PFSK-1 (cell line): ENCODE data around the gene STARD4.

Experiments
- FOXP2 ChIP-seq: optimal IDR thresholded peaks from 2 replicates; pipeline ENCODE3; 2011; ENCODE audit warnings: borderline replicate concordance, control low read depth, inconsistent platforms; ENCODE audit not compliant: insufficient read depth; ENCODE audit errors: extremely low read length, extremely low read depth
- POLR2AphosphoS5 ChIP-seq: IDR thresholded peaks from 2 replicates; pipeline ENCODE4 v1.6.1; 2012; ENCODE audit warnings: low read depth, mild to moderate bottlenecking, control low read depth, low read length, moderate library complexity
- REST ChIP-seq, 2 experiments: IDR thresholded peaks; 2 replicates each; pipeline versions ENCODE4 v1.6.1 to v1.8.0; 2011 to 2012; ENCODE audit warnings: low read depth in 2 of 2, low read length in 2 of 2, control low read depth in 1 of 2, inconsistent platforms in 1 of 2, mild to moderate bottlenecking in 1 of 2, moderate library complexity in 1 of 2; ENCODE audit not compliant: insufficient read depth in 1 of 2
- SIN3A ChIP-seq: IDR thresholded peaks from 2 replicates; pipeline ENCODE4 v1.6.1; 2012; ENCODE audit warnings: mild to moderate bottlenecking, low read length, moderate library complexity, borderline replicate concordance; ENCODE audit not compliant: insufficient read depth
- TAF1 ChIP-seq: IDR thresholded peaks from 2 replicates; pipeline ENCODE4 v1.6.1; 2012; ENCODE audit warnings: low read length, control low read depth, borderline replicate concordance; ENCODE audit not compliant: insufficient read depth

Gene STARD4

GRCh38 chr5:111453295-111453694, 59.0 kb downstream of the STARD4 start:
- TF ChIP-seq POLR2AphosphoS5: no peak
- no peak for TF ChIP-seq SIN3A
- no peak for TF ChIP-seq FOXP2
- no peak for TF ChIP-seq REST (IDR thresholded peaks at IDR 0.05; ENCODE audit: insufficient read depth in 1 of 2, low read depth in 2 of 2, low read length in 2 of 2)
- TF ChIP-seq TAF1: no peak

GRCh38 chr5:111447822-111448221, 64.5 kb downstream of the STARD4 start:
- TF ChIP-seq SIN3A (no peak), REST (IDR thresholded peaks at IDR 0.05; ENCODE audit: insufficient read depth in 1 of 2, low read depth in 2 of 2, low read length in 2 of 2) (no peak), FOXP2 (no peak), POLR2AphosphoS5 (no peak), TAF1 (no peak)

DNA sequence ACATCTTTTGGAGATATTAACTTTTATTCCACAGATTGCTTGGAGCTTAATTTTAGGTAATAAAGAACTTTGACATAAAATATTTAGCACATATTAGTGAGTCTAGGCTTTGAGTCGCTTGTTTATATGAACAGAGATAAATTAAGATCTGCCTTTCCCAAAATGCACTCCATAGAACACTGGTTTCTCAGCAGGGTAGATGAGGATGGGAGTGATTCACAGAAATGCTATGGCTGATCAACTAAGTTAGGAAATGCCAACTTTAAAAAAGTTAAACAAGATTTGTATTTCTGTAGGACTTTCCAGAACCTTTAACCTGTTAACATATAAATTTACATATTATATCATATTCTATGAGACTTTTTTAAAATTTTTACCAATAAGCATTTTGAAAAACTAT, 65.2 kb downstream of the STARD4 start:
- no peak for TF ChIP-seq REST (IDR thresholded peaks at IDR 0.05; ENCODE audit: insufficient read depth in 1 of 2, low read depth in 2 of 2, low read length in 2 of 2)
- no peak for TF ChIP-seq SIN3A
